K562 treated with DMSO at 1 percent for 4 hours (cell line): ENCODE data around the gene DCT. TPM values are rescaled to one million over a fixed set of nuclear protein-coding genes. Genes with fewer than 3 reads are reported as not detected.

Source experiments
- total RNA-seq: library from RNA; unstranded; fragments of 300-600 nt; gene quantifications from 2 replicates; pipeline ENCODE4 v1.2.3, GENCODE V29; 2022; ENCODE audit not compliant: insufficient read depth

The DCT gene
- 0.64 and 1.2 TPM in 2 replicates for total RNA-seq

GRCh38 chr13:94479616-94480015 is at the start of gene DCT:
Gene DCT (minus strand): TSS chr13:94479682. CDS start chr13:94479255, 427 bp downstream.

Other genes starting within 250 kb of the DCT start
- 7.3 and 8.6 TPM in 2 replicates for gene TGDS, start 116.5 kb upstream of the DCT start, total RNA-seq
- gene GPR180, start 122.2 kb upstream of the DCT start, total RNA-seq = 1.4 and 1.7 TPM in 2 replicates
- gene SOX21, start 232.9 kb upstream of the DCT start, total RNA-seq = not detected in 2 replicates